NCI-H1930 (cell line): ENCODE measurements around the gene TINCR.

ENCODE experiments used
- DNase-seq, 2 experiments: peaks; one replicate each; lab custom pipeline; 2025; lab: John Stamatoyannopoulos, UW

TINCR gene

GRCh38 chr19:5512715-5513114, 55.0 kb downstream of the TINCR start:
- DNase-seq, result no peak
